HG03025 (cell line): Measurements from ENCODE around the gene IL19.
"Not testable (repeated sequence)": the region's sequence is repeated elsewhere in the genome, so short reads cannot be mapped to it uniquely, and the experiment has no call there.

Source experiments
- ATAC-seq: cut with Tn5 transposase; IDR thresholded peaks from one replicate; pipeline ENCODE4 v1.9.1; 2021; ENCODE audit warnings: mild to moderate bottlenecking, moderate library complexity; ENCODE audit not compliant: unreplicated experiment, low FRiP score

IL19 gene

GRCh38 chr1:206852662-206853061 is 82.1 kb downstream of the IL19 start:
- not testable (repeated sequence) for ATAC-seq

- not testable (repeated sequence) for ATAC-seq
Measured at GRCh38 chr1:206853696-206854095, 83.1 kb downstream of the IL19 start.

- ATAC-seq: no peak
Measured at GRCh38 chr1:206854401-206855129, 84.0 kb downstream of the IL19 start.

- no peak for ATAC-seq
Measured at GRCh38 chr1:206855859-206856258, 85.3 kb downstream of the IL19 start.

- no peak for ATAC-seq
Measured at GRCh38 chr1:206856674-206857464, 86.3 kb downstream of the IL19 start.

GRCh38 chr1:206859082-206859521 is 88.5 kb downstream of the IL19 start:
- ATAC-seq: no peak

- no peak for ATAC-seq
Measured at GRCh38 chr1:206860165-206860564, 89.6 kb downstream of the IL19 start.

- ATAC-seq: no peak
Measured at GRCh38 chr1:206863266-206863665, 92.7 kb downstream of the IL19 start.

- ATAC-seq: no peak
Measured at GRCh38 chr1:206864939-206865671, 94.5 kb downstream of the IL19 start, which contains the start of gene IL20. Gene IL20 (plus strand): TSS chr1:206865623. CDS start chr1:206865853, 230 bp downstream.

- ATAC-seq: no peak
Measured at GRCh38 chr1:206866062-206866461, 95.5 kb downstream of the IL19 start.

GRCh38 chr1:206867239-206867638 is 96.7 kb downstream of the IL19 start:
- no peak for ATAC-seq

- ATAC-seq: no peak
Measured at GRCh38 chr1:206867716-206868115, 97.1 kb downstream of the IL19 start.

- no peak for ATAC-seq
Measured at GRCh38 chr1:206868264-206868663, 97.7 kb downstream of the IL19 start.

- no peak for ATAC-seq
Measured at GRCh38 chr1:206872139-206872538, 101.6 kb downstream of the IL19 start.

- ATAC-seq: no peak
Measured at GRCh38 chr1:206873603-206874188, 103.1 kb downstream of the IL19 start.

- ATAC-seq: no peak
Measured at GRCh38 chr1:206875752-206876377, 105.3 kb downstream of the IL19 start.

GRCh38 chr1:206878456-206878855 is 107.9 kb downstream of the IL19 start:
- no peak for ATAC-seq

- ATAC-seq: no peak
Measured at GRCh38 chr1:206880314-206880713, 109.7 kb downstream of the IL19 start.

- no peak for ATAC-seq
Measured at GRCh38 chr1:206882555-206882954, 112.0 kb downstream of the IL19 start.

- ATAC-seq: no peak
Measured at GRCh38 chr1:206883160-206883559, 112.6 kb downstream of the IL19 start.
